ENCODE results near the gene SERPINB6.

DNA sequence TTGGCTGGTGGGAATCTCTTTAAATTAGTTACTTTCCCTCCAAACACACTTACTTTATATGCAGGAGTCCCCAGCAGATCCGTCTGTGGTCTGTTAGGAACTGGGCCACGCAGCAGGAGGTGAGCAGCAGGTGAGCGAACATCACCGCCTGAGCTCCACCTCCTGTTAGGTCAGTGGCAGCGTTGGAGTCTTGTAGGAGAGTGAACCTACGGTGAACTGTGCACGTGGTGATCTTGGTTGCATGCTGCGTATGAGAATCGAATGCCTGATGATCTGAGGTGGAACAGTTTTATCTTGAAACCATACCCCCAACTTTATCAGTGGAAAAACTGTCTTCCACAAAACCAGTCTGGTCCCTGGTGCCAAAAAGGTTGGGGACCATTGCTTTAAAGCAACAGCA, 5.0 kb downstream of the SERPINB6 start:
- TF ChIP-seq, protein P1, sequence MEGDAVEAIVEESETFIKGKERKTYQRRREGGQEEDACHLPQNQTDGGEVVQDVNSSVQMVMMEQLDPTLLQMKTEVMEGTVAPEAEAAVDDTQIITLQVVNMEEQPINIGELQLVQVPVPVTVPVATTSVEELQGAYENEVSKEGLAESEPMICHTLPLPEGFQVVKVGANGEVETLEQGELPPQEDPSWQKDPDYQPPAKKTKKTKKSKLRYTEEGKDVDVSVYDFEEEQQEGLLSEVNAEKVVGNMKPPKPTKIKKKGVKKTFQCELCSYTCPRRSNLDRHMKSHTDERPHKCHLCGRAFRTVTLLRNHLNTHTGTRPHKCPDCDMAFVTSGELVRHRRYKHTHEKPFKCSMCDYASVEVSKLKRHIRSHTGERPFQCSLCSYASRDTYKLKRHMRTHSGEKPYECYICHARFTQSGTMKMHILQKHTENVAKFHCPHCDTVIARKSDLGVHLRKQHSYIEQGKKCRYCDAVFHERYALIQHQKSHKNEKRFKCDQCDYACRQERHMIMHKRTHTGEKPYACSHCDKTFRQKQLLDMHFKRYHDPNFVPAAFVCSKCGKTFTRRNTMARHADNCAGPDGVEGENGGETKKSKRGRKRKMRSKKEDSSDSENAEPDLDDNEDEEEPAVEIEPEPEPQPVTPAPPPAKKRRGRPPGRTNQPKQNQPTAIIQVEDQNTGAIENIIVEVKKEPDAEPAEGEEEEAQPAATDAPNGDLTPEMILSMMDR (conservative IDR thresholded peaks at IDR 0.05; ENCODE audit: low read length) = no peak
- TF ChIP-seq EZH2phosphoT487 (IDR thresholded peaks at IDR 0.05; ENCODE audit: borderline replicate concordance, low read depth, low read length) = no peak

Measured in OCI-LY7 (cell line).